Epidermal melanocyte (primary cell): ENCODE data around the gene DNAH1.
"Not testable (repeated sequence)": the region's sequence is repeated elsewhere in the genome, so short reads cannot be mapped to it uniquely, and the experiment has no call there.

ENCODE experiments used
- DNase-seq: peaks from one replicate; pipeline ENCODE4 v3.0.0; 2011; ENCODE audit warnings: low spot score; ENCODE audit not compliant: insufficient read length

DNAH1 gene

DNA sequence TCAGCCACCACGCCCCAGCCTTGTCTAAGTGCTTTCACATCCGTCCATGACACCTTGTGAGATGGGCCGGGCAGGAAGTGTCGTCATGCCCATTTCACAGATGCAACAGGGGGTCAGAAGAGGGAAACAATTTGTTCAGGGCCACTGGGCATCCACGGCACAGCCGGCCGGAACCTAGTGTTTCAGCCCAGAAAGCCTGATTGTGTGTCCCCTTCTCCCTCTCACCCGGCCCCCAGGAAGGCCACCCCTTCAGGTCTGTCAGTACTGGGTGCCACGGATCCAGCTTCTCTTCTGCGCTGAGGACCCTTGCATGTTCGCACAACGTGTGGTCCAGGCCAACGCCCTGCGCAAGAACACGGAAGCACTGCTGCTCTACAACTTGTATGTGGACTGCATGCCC, 15.8 kb downstream of the DNAH1 start:
- no peak for DNase-seq

DNA sequence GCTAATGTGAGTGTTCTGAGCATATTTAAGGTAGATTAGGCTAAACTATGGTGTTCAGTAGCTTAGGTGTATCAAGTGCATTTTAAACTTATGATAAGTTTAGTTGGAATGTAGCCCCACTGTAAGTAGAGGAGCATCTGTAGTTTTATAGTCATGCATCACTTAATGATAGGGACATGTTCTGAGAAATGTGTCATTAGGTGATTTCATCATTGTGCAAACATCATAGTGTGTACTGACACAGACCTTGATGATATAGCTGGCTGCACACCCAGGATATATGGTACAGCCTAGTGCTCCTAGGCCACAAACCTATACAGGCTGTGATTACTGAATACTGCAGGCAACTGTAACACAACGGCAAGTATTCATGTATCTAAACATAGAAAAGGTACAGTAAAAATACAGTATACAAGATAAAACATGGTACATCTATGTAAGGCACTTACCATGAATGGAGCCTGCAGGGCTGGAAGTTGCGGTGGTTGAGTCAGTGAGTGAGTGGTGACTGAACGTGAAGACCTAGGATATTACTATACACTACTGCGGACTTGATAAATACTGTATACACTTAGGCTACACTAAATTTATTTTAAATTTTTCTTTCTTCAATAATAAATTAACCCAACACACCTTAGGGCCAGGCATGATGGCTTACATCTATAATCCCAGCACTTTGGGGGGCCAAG, 17.9 kb downstream of the DNAH1 start:
- DNase-seq: no peak

DNA sequence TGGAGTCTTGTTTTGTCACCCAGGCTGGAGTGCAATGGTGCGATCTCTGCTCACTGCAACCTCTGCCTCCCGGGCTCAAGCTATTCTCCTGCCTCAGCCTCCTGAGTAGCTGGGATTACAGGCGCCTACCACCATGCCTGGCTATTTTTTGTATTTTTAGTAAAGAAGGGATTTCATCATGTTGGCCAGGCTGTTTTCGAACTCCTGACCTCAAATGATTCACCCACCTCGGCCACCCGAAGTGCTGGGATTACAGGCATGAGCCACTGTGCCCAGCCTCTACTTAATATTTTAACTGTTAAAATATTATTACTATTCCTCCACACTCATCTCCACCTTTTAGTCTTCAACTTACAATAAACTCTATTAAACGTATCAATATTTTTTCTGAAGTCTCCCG, 22.0 kb downstream of the DNAH1 start:
- DNase-seq: not testable (repeated sequence)

DNA sequence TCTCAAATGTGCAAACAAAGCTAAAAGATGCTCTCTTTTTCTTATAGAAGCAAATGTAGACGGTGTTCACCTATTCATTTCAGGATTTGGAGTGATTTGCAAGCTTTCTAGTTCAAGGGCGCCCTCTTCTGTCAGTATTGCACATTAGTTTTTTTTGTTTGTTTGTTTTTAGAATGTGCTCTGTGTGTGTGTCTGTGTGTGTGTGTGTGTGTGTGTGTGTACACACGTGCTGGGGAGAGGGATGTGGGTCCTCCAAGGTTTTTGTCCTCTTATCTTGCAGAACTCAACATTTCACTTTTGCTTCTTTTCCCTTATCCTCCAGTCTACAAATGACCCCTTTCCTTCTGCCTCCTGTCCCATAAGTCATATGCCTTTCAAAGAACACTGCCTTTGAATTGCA, 23.5 kb downstream of the DNAH1 start:
- DNase-seq: peak; percentile 80

DNA sequence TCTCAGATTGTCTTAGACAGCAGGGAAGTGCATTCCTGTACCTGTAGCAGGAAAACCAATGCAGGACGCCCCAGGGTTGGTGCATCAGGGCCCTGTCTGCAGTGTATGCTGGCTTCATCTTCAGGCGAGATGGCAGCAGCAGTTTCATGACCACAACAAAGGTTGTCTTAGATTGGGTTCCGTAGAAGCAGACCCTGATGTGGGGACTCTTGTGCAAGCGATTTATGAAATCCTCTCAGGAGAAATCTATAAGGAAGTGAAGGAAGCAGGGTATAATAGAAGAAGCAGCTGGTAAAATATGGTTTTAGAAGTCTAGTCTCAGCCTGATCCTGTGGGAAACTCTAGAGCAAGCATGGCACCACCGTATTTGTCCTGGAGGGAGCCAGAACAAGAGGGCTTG, 25.0 kb downstream of the DNAH1 start:
- no peak for DNase-seq

- no peak for DNase-seq
These were observed 28.0 kb downstream of the DNAH1 start for GRCh38 chr3:52343946-52344600.

DNA sequence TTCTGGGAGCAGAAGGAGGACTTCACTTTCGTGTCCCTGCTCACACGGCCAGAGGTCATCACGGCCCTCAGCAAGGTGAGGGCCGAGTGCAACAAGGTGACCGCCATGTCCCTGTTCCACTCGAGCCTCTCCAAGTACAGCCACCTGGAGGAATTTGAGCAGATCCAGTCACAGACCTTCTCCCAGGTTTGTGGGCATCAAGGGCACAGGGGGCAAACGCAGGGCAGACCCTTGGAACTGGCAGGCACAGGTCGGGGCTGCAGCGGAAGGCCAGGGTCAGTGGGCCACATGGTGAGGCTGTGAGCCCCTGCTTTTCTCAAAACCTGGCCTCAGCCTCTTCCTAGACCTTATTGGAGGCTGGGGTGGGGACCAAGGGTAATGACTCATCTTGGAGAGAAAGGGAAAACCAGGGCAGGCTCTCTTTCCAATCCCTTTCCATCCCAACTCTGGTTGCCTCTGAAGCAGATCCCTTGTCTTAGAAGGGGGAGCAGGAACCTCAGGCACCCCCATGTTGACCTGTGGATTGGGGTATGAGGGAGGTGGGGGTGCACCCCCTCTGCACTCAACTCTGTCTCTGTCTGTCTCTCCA, 29.5 kb downstream of the DNAH1 start:
- no peak for DNase-seq

DNA sequence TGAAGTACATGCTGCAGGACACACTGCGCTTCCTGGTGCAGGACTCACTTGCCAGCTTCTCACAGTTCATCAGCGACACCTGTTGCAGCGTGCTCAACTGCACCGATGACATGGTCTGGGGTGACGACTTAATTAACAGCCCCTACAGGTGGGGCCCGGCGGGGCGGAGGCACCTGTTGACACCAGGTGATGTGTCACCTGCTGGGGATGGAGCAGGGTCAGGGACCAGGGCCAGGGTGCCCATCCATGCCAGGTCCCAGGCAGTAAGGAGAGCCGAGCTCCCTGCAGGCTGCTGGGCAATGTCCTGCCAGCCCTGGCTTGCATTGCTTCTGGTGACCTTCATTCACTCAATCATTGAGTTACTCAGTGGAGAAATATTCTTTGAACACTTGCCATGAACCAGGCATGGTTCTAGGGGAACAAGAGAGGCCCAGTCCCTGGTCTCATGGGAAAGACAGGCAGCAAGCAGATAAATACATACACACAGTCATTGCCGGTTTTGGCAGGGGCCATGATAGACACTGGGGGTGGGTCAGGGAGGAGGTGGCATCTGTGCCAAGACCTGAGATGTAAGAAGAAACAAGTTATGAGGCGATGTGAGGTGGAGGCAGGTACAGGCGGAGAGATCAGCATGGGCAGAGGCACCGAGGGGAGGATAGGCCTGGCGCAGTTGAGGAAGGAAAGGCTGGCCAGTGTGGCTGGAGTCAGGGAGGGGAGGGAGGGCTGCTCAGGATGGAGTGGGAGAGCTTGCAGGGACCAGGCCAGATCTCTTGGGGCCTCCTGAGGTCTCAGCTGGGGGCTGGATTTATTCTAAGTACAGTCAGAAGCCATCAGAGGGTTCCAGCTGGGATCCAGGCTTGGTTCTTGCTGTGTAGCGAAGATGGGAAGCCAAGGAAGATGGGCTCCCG, 30.8 kb downstream of the DNAH1 start:
- DNase-seq: no peak

- no peak for DNase-seq
These were observed 31.9 kb downstream of the DNAH1 start for GRCh38 chr3:52347716-52348635.

DNA sequence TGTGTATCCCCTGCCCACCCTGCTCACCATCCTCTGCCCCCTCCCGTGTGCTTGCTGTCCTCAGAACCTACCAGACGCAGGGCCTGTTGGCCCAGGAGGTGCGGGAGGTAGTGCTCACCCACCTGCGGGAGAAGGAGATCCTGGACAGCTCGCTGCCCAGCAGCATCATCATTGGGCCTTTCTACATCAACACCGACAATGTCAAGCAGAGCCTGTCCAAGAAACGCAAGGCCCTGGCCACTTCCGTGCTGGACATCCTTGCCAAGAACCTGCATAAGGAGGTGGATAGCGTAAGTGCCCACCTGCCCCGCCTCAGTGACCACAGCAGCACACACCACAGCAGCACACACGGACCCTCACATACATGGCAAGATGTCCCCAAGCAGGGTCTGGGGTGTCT, 33.0 kb downstream of the DNAH1 start:
- no peak for DNase-seq

DNA sequence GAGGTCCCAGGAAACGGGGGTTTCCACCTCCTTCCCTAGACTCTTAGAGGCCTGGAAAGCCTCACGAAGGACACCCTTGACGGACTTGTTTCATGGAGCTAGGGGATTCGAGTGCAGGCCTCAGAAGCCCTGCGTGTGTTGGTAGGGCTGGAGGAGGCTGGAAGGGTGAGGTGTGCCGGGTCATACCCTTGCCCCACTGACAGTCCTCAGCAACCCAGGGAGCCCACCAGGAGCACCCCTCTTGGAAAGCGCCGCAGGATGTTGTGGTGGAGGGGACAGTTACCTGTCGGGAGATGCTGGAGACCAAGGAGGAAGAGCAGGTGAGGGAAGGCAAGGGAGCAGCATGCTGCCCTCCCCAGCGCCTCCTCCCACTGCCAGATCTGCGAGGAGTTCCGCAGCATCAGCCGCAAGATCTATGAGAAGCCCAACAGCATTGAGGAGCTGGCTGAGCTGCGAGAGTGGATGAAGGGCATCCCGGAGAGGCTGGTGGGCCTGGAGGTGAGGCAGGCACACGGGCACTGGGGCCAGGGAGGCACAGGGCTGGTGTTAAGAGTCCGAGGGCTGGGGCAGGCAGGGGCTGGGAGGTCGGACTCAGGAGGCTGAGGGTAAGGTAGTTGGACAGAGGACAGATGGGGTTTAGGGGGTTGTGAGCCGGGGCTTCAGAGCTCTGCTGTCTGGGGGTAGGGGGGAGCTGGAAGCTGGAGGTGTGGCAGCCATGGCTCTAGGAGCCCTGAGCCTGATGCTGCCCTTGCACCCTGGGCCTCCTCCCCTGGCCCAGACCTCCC, 33.7 kb downstream of the DNAH1 start:
- no peak for DNase-seq

DNA sequence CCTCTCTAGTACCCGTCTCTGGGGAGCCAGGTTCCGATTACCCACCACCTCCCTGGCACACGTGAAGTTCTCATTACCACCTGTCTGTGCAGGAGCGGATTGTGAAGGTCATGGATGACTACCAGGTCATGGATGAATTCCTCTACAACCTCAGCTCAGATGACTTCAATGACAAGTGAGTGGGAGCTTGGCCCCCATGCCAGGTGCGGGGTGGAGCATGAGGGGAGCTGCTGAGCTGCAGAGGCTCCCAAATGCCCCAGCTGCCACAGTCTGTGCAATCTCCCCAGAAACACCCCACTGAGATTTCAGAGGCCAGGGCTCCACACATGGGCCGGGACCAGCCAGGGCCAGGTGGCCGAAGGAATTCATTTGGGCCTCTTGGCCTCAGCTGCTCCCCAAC, 34.3 kb downstream of the DNAH1 start:
- DNase-seq: no peak

DNA sequence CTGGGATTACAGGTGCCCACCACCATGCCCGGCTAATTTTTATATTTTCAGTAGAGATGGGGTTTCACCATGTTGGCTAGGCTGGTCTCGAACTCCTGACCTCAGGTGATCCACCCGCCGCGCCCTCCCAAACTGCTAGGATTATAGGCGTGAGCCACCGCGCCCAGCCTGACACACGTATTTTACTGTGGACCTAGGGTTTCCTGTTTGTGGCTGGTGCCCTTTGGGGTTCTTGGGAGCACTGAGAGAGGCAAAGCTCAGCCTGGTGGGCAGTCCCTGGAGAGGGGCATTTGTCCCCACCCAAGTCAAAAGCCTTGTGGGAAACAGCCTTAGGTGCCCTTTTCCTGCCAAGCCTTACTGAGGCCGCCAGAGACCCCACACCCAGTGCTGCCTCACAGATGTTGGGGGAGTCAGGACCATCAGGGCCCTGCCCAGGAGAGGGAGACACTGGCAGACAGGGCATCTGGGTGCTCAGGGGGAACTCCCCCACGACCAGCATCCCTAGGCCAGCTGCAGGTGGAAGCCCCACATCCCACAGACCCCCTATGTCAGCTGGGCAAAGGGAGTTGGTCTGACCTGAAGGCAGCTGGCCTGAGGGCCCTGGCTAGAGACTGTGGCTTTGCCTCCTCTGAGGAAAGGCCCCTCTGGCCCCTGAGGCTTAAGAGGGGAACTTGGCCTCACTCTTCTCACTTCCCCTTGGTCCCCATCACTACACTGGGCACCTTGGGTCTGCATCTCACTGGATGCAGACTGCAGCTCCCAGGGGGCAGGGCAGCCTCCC, 35.1 kb downstream of the DNAH1 start:
- no peak for DNase-seq

- no peak for DNase-seq
These were observed 35.7 kb downstream of the DNAH1 start for GRCh38 chr3:52351762-52352368.

DNA sequence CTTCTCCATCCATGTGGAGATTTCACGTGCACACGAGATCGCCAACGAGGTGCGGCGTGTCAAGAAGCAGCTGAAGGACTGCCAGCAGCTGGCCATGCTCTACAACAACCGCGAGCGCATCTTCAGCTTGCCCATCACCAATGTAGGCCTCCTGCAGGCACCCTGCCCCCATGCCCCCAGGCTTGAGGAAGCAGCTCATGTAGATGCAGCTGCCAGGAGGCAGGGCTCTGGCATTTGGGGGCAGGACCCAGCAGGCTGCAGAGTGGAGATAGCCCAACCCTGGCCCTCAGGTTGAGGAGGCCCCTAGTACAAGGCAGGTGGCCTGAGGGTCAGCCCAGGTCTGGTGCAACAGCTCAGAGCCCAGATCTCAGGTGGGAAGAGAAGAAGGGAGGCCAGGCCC, 36.4 kb downstream of the DNAH1 start:
- no peak for DNase-seq

DNA sequence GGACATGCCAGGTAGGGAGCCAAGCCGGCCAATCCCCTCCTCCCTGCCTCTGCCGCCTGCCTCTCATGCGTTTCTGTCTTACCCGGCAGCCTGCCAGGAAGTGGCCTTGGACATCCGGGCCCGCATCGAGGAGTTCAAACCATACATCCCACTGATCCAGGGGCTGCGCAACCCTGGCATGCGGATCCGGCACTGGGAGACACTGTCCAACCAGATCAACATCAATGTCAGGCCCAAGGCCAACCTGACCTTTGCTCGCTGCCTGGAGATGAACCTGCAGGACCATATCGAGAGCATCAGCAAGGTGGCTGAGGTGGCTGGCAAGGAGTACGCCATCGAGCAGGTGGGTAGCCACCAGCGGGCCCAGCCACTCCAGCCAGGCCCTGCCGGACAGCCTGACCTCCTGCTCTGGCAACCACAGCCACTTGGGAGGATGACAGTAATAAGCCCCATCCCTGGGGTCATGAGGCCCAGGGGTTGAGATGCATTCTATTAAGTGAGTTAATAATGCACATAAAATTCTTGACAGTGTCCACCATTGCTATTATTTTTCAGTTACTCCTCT, 37.3 kb downstream of the DNAH1 start:
- no peak for DNase-seq

DNA sequence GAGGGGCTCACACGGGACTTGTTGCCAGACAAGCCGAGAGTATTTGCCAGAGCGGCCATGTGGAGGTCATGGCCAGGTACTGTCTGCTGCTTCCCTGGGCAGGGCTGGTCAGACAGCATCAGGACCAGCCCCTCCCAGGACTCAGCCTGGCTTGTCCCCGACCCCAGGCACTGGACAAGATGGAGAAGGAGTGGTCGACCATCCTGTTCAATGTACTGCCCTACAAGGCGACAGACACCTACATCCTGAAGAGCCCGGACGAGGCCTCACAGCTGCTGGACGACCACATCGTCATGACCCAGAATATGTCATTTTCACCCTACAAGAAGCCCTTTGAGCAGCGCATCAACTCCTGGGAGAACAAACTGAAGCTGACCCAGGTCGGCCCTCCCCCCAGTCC, 38.6 kb downstream of the DNAH1 start:
- DNase-seq: no peak

GRCh38 chr3:52355526-52355925, 39.4 kb downstream of the DNAH1 start:
- DNase-seq: no peak

DNA sequence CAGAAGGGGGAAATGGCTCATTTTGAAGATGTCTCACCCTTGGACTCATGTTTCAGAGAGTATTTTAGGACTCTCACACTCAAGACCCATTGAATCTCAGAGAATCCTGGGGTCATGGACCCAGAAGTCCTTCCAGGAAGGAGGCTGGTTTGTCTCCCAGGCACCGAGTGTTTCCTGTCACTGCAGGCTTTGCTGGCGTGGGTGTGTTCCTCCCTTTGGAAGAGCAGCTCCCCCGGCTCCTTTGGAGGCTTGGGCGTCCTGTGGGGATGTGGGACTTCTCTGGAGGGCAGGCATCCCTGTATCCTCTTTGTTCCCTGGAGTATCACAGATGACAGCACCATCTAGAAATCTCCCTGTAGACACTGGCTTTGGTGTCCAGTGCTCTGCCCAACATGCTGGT, 40.0 kb downstream of the DNAH1 start:
- DNase-seq: no peak
